Measurements from ENCODE around the gene ZNF611. TPM values are rescaled to one million over a fixed set of nuclear protein-coding genes. Genes with fewer than 3 reads are reported as not detected.
"Not testable (repeated sequence)": the region's sequence is repeated elsewhere in the genome, so short reads cannot be mapped to it uniquely, and the experiment has no call there.

Gene ZNF611
- total RNA-seq, 2 experiments from 2014 or later = 10.6 to 23.8 TPM

DNA sequence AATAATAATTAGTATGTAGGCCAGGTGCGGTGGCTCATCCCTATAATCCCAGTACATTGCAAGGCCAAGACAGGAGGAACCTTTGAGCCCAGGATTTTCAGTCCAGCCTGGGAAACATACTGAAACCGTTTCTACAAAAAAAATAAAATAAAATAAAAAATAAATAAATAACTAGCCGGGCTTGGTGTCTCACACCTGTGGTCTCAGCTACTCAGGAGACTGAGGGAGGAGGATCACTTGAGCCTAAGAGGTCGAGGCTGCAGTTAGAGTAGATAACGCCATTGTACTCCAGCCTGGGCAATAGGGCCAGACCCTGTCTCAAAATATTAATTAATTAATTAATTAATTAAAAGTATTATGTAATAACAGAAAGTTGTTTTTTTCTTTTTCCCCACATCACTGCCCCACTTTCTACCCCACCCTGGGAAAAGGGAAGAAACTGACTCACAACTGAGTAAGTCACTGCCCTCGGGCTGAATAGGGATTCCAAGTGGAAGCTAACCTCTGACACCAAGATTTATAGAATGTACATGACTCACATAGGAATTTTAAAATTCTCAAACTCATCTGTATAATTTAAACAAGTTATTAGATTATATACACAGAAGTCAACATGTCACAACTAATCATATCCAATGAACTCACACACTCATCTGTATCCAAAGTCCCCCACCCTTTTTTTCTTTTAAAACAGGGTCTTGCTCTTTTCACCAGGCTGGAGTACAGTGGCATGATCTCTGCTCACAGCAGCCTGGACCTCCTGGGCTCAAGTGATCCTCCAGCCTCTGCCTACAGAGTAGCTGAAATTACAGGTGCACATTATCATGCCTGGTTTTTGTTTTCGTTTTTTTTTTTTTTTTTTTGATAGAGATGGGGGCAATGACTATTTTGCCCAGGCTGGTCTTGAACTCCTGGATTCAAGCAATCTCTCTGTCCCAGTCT lies 12.5 kb downstream of the ZNF611 start:
- ChIA-PET POLR2A (no interaction called here), CTCF (ENCODE audit: unreplicated experiment) (interaction anchor here (0.6 kb wide), 1 partner anchor 28 kb away, joined by 3 read pairs; no protein-coding TSS in a partner anchor)
- Histone ChIP-seq H3K36me3 (ENCODE audit: insufficient read depth, low read length) (peaks cover 86% of the 10 kb centered on the region), H3K4me2 (ENCODE audit: low read length) (no peak overlapping the region), H3K9me3 (ENCODE audit: low read length) (no peaks in the 10 kb centered on the region), H3K4me1 (ENCODE audit: insufficient read depth, low read length, poor library complexity, severe bottlenecking) (no peaks in the 10 kb centered on the region), H2AFZ (ENCODE audit: low read length) (no peak overlapping the region), H3K4me3 (ENCODE audit: low read depth, low read length, poor library complexity, severe bottlenecking) (no peak overlapping the region), H3K27ac (ENCODE audit: low read depth, low read length, poor library complexity, severe bottlenecking) (no peak overlapping the region), H3K9me2 (ENCODE audit: insufficient read depth, low read length) (no peaks in the 10 kb centered on the region), H3K79me2 (ENCODE audit: insufficient read depth, low read depth, low read length) (no peaks in the 10 kb centered on the region), H4K20me1 (ENCODE audit: insufficient read depth, low read length) (no peaks in the 10 kb centered on the region)
- no peak for TF ChIP-seq EZH2phosphoT487 (IDR thresholded peaks at IDR 0.05; ENCODE audit: borderline replicate concordance, low read depth, low read length)
- TF ChIP-seq, protein P1, sequence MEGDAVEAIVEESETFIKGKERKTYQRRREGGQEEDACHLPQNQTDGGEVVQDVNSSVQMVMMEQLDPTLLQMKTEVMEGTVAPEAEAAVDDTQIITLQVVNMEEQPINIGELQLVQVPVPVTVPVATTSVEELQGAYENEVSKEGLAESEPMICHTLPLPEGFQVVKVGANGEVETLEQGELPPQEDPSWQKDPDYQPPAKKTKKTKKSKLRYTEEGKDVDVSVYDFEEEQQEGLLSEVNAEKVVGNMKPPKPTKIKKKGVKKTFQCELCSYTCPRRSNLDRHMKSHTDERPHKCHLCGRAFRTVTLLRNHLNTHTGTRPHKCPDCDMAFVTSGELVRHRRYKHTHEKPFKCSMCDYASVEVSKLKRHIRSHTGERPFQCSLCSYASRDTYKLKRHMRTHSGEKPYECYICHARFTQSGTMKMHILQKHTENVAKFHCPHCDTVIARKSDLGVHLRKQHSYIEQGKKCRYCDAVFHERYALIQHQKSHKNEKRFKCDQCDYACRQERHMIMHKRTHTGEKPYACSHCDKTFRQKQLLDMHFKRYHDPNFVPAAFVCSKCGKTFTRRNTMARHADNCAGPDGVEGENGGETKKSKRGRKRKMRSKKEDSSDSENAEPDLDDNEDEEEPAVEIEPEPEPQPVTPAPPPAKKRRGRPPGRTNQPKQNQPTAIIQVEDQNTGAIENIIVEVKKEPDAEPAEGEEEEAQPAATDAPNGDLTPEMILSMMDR (conservative IDR thresholded peaks at IDR 0.05; ENCODE audit: low read length) = no peak
- no TSS peak for BruUV-seq (replicated peaks)
- no peak for DNase-seq (ENCODE audit: low spot score)
- intact Hi-C loops (cut with micrococcal nuclease; ENCODE audit: unreplicated experiment) = no loop called here

DNA sequence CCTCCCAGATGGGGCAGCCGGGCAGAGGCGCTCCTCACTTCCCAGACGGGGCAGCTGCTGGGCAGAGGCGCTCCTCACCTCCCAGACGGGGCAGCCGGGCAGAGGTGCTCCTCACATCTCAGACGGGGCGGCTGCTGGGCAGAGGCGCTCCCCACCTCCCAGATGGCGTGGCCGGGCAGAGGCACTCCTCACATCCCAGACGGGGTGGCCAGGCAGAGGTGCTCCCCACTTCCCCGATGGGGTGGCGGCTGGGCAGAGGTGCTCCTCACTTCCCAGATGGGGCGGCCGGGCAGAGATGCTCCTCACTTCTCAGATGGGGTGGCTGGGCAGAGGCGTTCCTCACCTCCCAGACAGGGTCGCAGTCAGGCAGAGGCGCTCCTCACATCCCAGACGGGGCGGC lies 14.3 kb downstream of the ZNF611 start:
- H3K4me3 ChIP-seq (ENCODE audit: low read depth, low read length, poor library complexity, severe bottlenecking); BruUV-seq (replicated peaks); H3K9me3 ChIP-seq (ENCODE audit: low read length); H3K27ac ChIP-seq (ENCODE audit: low read depth, low read length, poor library complexity, severe bottlenecking); H2AFZ ChIP-seq (ENCODE audit: low read length); H4K20me1 ChIP-seq (ENCODE audit: insufficient read depth, low read length); POLR2A ChIA-PET; H3K79me2 ChIP-seq (ENCODE audit: insufficient read depth, low read depth, low read length); CTCF ChIA-PET (ENCODE audit: unreplicated experiment); H3K4me2 ChIP-seq (ENCODE audit: low read length); H3K9me2 ChIP-seq (ENCODE audit: insufficient read depth, low read length); DNase-seq (ENCODE audit: low spot score); intact Hi-C loops (cut with micrococcal nuclease; ENCODE audit: unreplicated experiment); H3K4me1 ChIP-seq (ENCODE audit: insufficient read depth, low read length, poor library complexity, severe bottlenecking): not testable (repeated sequence)
- H3K36me3 ChIP-seq (ENCODE audit: insufficient read depth, low read length) = peaks cover 72% of the 10 kb centered on the region

DNA sequence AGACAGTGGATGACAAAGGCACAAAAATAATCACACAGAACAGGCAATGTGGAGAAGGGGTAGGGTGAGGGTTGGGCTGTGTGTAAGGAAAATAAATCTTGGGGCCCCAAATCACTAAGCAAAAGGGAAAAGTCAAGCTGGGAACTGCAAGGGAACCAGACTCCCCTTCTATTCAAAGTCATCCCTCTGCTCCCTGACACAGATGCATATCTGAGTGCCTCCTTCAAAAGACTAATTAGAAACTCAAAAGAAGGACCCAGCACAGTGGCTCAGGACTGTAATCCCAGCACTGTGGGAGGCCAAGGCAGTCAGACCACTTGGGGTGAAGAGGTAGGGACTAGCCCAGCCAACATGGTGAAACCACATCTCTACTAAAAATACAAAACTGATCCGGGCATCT lies 18.3 kb downstream of the ZNF611 start:
- Histone ChIP-seq H3K4me2 (ENCODE audit: low read length) (no peak overlapping the region), H3K9me3 (ENCODE audit: low read length) (no peaks in the 10 kb centered on the region), H3K4me3 (ENCODE audit: low read depth, low read length, poor library complexity, severe bottlenecking) (no peak overlapping the region), H3K79me2 (ENCODE audit: insufficient read depth, low read depth, low read length) (no peaks in the 10 kb centered on the region), H3K36me3 (ENCODE audit: insufficient read depth, low read length) (peaks cover 68% of the 10 kb centered on the region), H4K20me1 (ENCODE audit: insufficient read depth, low read length) (no peaks in the 10 kb centered on the region), H3K27ac (ENCODE audit: low read depth, low read length, poor library complexity, severe bottlenecking) (no peak overlapping the region), H3K4me1 (ENCODE audit: insufficient read depth, low read length, poor library complexity, severe bottlenecking) (no peaks in the 10 kb centered on the region), H3K9me2 (ENCODE audit: insufficient read depth, low read length) (no peaks in the 10 kb centered on the region), H2AFZ (ENCODE audit: low read length) (no peak overlapping the region)
- POLR2A ChIA-PET = no interaction called here
- TF ChIP-seq, protein P1 (conservative IDR thresholded peaks at IDR 0.05; ENCODE audit: low read length) = no peak
- TF ChIP-seq EZH2phosphoT487 (IDR thresholded peaks at IDR 0.05; ENCODE audit: borderline replicate concordance, low read depth, low read length) = no peak
- no TSS peak for BruUV-seq (replicated peaks)
- CTCF ChIA-PET (ENCODE audit: unreplicated experiment) = no interaction called here
- intact Hi-C loops (cut with micrococcal nuclease; ENCODE audit: unreplicated experiment) = no loop called here
- no peak for DNase-seq (ENCODE audit: low spot score)

DNA sequence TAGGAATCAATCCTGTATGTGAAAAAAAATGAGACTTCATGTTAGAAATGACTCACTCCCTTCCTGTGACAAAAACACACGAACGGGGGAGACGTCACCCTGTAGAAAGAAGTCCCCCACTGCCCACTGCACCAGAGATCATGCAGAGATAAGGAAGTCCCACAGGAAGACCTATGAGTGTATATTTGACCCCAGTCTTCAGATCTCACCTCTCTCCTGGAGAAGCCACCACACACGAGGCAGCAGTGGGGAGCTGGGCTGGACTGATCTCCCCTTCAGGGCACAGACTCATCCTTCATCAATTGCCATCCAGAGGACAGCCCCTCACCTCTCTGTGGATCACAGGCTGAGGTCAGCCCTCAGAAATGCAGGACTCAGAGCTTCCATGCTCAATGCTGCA lies 18.9 kb downstream of the ZNF611 start:
- intact Hi-C loops (cut with micrococcal nuclease; ENCODE audit: unreplicated experiment) = not testable (repeated sequence)

DNA sequence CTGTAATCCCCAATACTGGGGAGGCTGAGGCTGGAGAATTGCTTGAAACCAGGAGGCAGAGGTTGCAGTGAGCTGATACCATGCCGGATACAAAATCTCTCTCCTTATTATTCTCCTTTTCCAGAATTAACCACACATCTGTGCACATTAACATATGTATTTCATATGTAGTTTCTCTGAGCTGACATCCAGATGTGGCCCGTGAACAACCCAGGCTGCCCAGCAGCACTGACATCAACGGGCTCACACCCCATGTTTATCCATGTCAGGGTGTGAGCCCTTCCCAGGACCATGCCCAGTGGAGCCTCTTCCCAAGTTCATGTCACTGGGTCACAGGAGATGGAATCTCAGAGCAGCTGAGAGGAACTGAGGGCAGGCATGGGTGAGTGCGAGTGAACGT lies 19.5 kb downstream of the ZNF611 start:
- H3K27ac ChIP-seq (ENCODE audit: low read depth, low read length, poor library complexity, severe bottlenecking); H4K20me1 ChIP-seq (ENCODE audit: insufficient read depth, low read length); CTCF ChIA-PET (ENCODE audit: unreplicated experiment); H3K4me1 ChIP-seq (ENCODE audit: insufficient read depth, low read length, poor library complexity, severe bottlenecking); H3K4me2 ChIP-seq (ENCODE audit: low read length); POLR2A ChIA-PET; H3K9me2 ChIP-seq (ENCODE audit: insufficient read depth, low read length); BruUV-seq (replicated peaks); H2AFZ ChIP-seq (ENCODE audit: low read length); H3K9me3 ChIP-seq (ENCODE audit: low read length); H3K4me3 ChIP-seq (ENCODE audit: low read depth, low read length, poor library complexity, severe bottlenecking); DNase-seq (ENCODE audit: low spot score); H3K79me2 ChIP-seq (ENCODE audit: insufficient read depth, low read depth, low read length); intact Hi-C loops (cut with micrococcal nuclease; ENCODE audit: unreplicated experiment): not testable (repeated sequence)
- peaks cover 67% of the 10 kb centered on the region for H3K36me3 ChIP-seq (ENCODE audit: insufficient read depth, low read length)

More for the DNA sequence above, 18.9 kb downstream of the ZNF611 start:
- BruUV-seq (replicated peaks); H3K9me3 ChIP-seq (ENCODE audit: low read length); H3K4me1 ChIP-seq (ENCODE audit: insufficient read depth, low read length, poor library complexity, severe bottlenecking); H4K20me1 ChIP-seq (ENCODE audit: insufficient read depth, low read length); H3K4me2 ChIP-seq (ENCODE audit: low read length); H3K79me2 ChIP-seq (ENCODE audit: insufficient read depth, low read depth, low read length); POLR2A ChIA-PET; CTCF ChIA-PET (ENCODE audit: unreplicated experiment); H3K4me3 ChIP-seq (ENCODE audit: low read depth, low read length, poor library complexity, severe bottlenecking); DNase-seq (ENCODE audit: low spot score); H2AFZ ChIP-seq (ENCODE audit: low read length); H3K27ac ChIP-seq (ENCODE audit: low read depth, low read length, poor library complexity, severe bottlenecking); H3K9me2 ChIP-seq (ENCODE audit: insufficient read depth, low read length): not testable (repeated sequence)
- peaks cover 67% of the 10 kb centered on the region for H3K36me3 ChIP-seq (ENCODE audit: insufficient read depth, low read length)
